ENCODE data around the gene UBR2.

Gene UBR2

DNA sequence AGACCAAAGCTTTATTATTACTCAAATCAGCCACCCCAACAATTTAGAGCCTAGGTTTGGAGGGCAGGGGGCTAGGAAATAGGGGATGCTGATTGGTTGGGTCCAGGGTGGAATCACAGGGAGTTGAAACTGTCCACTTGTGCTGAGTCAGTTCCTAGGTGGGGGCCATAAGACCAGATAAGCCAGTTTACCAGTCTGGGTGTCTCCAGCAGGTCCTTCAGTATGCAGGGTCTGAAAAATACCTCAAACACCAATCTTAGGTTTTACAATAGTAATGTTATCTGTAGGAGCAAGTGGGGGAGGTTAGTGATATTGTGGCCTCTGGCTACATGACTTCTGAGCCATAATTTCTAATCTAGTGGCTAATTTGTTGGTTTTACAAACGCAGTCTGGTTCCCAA lies 63.2 kb downstream of the UBR2 start:
- H3K4me1 ChIP-seq (ENCODE audit: control insufficient read depth, insufficient read depth, low read length), result no peaks in the 10 kb centered on the region
- no peak overlapping the region for H3K4me3 ChIP-seq (ENCODE audit: low read length)
- no peak overlapping the region for H3K4me2 ChIP-seq (ENCODE audit: low read length)
- H3K9me3 ChIP-seq (replicated peaks; ENCODE audit: low read length), result no peaks in the 10 kb centered on the region
- H3K9ac ChIP-seq (ENCODE audit: low read depth, low read length), result no peak overlapping the region
- no peaks in the 10 kb centered on the region for H3K27me3 ChIP-seq (ENCODE audit: control insufficient read depth, insufficient read depth, low read length)
- H3K36me3 ChIP-seq (ENCODE audit: insufficient read depth, low read length), result peaks cover 24% of the 10 kb centered on the region

DNA sequence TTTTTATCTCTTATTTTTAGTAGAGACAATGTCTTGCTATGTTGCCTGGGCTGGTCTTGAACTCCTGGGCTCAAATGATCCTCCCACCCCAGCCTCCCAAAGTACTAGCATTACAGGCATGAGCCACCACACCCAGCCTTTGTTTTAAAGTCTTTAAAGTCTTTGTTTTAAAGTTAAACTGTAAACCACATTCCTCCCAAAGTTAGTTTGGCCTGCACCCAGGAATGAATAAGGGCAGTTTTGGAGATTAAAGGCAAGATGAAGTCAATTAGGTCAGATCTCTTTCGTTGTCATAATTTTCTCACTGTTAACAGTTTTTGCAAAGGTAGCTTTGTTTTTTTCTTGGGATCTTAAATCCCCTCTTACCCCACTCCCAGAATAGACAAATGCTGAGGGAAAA lies 63.8 kb downstream of the UBR2 start:
- no peaks in the 10 kb centered on the region for H3K4me1 ChIP-seq (ENCODE audit: control insufficient read depth, insufficient read depth, low read length)
- H3K36me3 ChIP-seq (ENCODE audit: insufficient read depth, low read length), result peaks cover 27% of the 10 kb centered on the region
- H3K9ac ChIP-seq (ENCODE audit: low read depth, low read length), result no peak overlapping the region
- H3K4me3 ChIP-seq (ENCODE audit: low read length), result no peak overlapping the region
- no peaks in the 10 kb centered on the region for H3K9me3 ChIP-seq (replicated peaks; ENCODE audit: low read length)
- H3K4me2 ChIP-seq (ENCODE audit: low read length), result no peak overlapping the region
- H3K27me3 ChIP-seq (ENCODE audit: control insufficient read depth, insufficient read depth, low read length), result no peaks in the 10 kb centered on the region

GRCh38 chr6:42628604-42629003 lies 64.8 kb downstream of the UBR2 start:
- Histone ChIP-seq H3K36me3 (ENCODE audit: insufficient read depth, low read length) (peaks cover 31% of the 10 kb centered on the region), H3K4me3 (ENCODE audit: low read length) (no peak overlapping the region), H3K4me1 (ENCODE audit: control insufficient read depth, insufficient read depth, low read length) (no peaks in the 10 kb centered on the region)

DNA sequence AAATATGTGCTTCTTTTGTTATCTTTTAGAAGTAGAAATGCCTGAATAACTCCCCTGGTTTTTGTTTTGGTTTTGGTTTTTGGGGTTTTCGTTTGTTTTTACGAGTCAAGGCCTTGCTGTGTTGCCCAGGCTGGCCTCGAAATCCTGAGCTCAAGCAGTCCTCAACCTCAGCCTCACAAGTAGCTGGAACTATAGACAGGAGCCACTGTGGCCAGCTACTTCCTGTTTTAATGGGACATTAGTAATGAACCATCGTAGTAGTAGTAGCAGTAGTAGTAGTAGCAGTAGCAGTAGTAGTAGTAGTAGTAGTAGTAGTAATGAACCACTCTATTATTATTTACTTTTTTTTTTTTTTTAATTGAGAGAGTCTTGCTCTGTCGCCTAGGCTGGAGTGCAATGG lies 66.0 kb downstream of the UBR2 start:
- Histone ChIP-seq H3K4me3 (ENCODE audit: low read length) (no peak overlapping the region), H3K9me3 (replicated peaks; ENCODE audit: low read length) (no peaks in the 10 kb centered on the region), H3K9ac (ENCODE audit: low read depth, low read length) (no peak overlapping the region), H3K4me2 (ENCODE audit: low read length) (no peak overlapping the region), H3K4me1 (ENCODE audit: control insufficient read depth, insufficient read depth, low read length) (no peaks in the 10 kb centered on the region), H3K36me3 (ENCODE audit: insufficient read depth, low read length) (peaks cover 27% of the 10 kb centered on the region), H3K27me3 (ENCODE audit: control insufficient read depth, insufficient read depth, low read length) (no peaks in the 10 kb centered on the region)

More at GRCh38 chr6:42628604-42629003, 64.8 kb downstream of the UBR2 start:
- Histone ChIP-seq H3K4me2 (ENCODE audit: low read length) (no peak overlapping the region), H3K9ac (ENCODE audit: low read depth, low read length) (no peak overlapping the region), H3K9me3 (replicated peaks; ENCODE audit: low read length) (no peaks in the 10 kb centered on the region), H3K27me3 (ENCODE audit: control insufficient read depth, insufficient read depth, low read length) (no peaks in the 10 kb centered on the region)

DNA sequence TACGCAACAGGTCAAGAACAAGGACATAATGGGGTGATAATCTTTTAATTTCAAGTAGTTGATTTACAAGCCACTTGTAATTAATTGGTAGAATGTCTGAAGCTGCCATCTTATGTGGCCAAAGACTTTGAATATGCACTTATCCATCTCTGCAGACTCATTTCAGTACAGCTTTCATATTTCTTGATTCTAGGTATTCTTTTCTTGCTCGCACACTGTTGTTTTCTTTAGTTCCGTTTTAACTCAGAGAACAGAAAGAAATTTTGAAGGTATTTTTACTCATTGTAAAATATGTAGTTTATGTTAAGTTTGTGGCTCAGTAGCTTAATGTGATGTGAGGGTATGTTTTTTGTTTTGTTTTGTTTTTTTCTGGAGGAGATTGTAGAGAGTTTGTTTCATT lies 73.9 kb downstream of the UBR2 start:
- Histone ChIP-seq H3K9me3 (replicated peaks; ENCODE audit: low read length) (no peaks in the 10 kb centered on the region), H3K4me2 (ENCODE audit: low read length) (no peak overlapping the region), H3K27me3 (ENCODE audit: control insufficient read depth, insufficient read depth, low read length) (no peaks in the 10 kb centered on the region), H3K36me3 (ENCODE audit: insufficient read depth, low read length) (peaks cover 49% of the 10 kb centered on the region), H3K9ac (ENCODE audit: low read depth, low read length) (no peak overlapping the region), H3K4me1 (ENCODE audit: control insufficient read depth, insufficient read depth, low read length) (no peaks in the 10 kb centered on the region), H3K4me3 (ENCODE audit: low read length) (no peak overlapping the region)

DNA sequence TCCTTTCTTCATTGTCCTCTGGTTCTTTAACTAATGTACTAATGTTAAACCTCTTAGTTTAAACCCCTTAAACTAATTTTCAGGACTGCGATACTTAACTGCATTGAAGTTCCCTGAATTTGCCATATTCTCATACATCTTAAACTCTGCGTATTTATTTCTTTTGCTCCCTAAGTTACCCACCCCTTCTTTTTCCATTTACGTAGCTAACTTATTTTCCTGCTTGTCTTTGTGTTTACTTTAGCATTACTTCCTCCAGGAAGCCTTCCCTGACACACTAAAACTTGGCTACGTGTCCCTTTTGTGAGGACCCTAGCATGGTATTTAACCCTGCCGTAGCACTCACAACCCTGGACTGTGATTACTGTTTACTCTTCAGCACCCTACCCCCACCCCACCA lies 79.0 kb downstream of the UBR2 start:
- H3K4me3 ChIP-seq (ENCODE audit: low read length), result no peak overlapping the region
- no peak overlapping the region for H3K4me2 ChIP-seq (ENCODE audit: low read length)
- no peak overlapping the region for H3K9ac ChIP-seq (ENCODE audit: low read depth, low read length)
- H3K9me3 ChIP-seq (replicated peaks; ENCODE audit: low read length), result no peaks in the 10 kb centered on the region
- H3K36me3 ChIP-seq (ENCODE audit: insufficient read depth, low read length), result peaks cover 56% of the 10 kb centered on the region
- no peaks in the 10 kb centered on the region for H3K27me3 ChIP-seq (ENCODE audit: control insufficient read depth, insufficient read depth, low read length)
- H3K4me1 ChIP-seq (ENCODE audit: control insufficient read depth, insufficient read depth, low read length), result no peaks in the 10 kb centered on the region

- H3K4me3 ChIP-seq (ENCODE audit: low read length), result no peak overlapping the region
- H3K4me2 ChIP-seq (ENCODE audit: low read length), result no peak overlapping the region
- H3K27me3 ChIP-seq (ENCODE audit: control insufficient read depth, insufficient read depth, low read length), result no peaks in the 10 kb centered on the region
- no peak overlapping the region for H3K9ac ChIP-seq (ENCODE audit: low read depth, low read length)
- H3K36me3 ChIP-seq (ENCODE audit: insufficient read depth, low read length), result peaks cover 59% of the 10 kb centered on the region
- H3K4me1 ChIP-seq (ENCODE audit: control insufficient read depth, insufficient read depth, low read length), result no peaks in the 10 kb centered on the region
- no peaks in the 10 kb centered on the region for H3K9me3 ChIP-seq (replicated peaks; ENCODE audit: low read length)
Measured at GRCh38 chr6:42644211-42644610, 80.4 kb downstream of the UBR2 start.

DNA sequence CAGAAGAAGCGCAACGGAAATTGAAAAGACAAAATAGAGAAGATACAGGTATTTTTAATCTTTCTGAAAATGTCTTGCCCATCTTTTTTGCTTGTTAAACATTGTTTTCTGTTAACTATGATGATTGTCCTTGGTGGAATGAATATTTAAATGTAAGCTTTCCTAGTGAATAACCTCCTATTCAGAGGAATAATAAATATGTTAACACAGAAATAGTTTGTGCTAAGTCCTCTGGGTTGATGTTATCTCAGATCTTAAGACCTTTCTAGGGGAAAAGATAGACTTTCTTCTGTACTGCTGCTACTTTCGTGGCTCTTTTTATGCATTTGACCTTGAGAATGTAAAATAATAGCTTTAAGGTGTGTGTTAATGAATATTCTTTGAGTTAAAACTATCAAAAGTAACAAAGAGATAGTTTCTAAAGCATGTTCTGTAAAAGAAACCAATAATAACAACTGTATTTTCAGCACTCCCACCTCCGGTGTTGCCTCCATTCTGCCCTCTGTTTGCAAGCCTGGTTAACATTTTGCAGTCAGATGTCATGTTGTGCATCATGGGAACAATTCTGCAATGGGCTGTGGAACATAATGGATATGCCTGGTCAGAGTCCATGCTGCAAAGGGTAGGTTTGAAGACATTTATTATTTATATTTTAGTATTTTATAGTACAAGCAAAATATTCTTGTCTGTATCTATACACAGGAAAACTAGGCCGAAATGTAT lies 88.4 kb downstream of the UBR2 start:
- H3K36me3 ChIP-seq (ENCODE audit: insufficient read depth, low read length), result peaks cover 53% of the 10 kb centered on the region
- H3K4me2 ChIP-seq (ENCODE audit: low read length), result no peak overlapping the region
- H3K27me3 ChIP-seq (ENCODE audit: control insufficient read depth, insufficient read depth, low read length), result no peaks in the 10 kb centered on the region
- H3K9ac ChIP-seq (ENCODE audit: low read depth, low read length), result no peak overlapping the region
- no peaks in the 10 kb centered on the region for H3K4me1 ChIP-seq (ENCODE audit: control insufficient read depth, insufficient read depth, low read length)
- no peak overlapping the region for H3K4me3 ChIP-seq (ENCODE audit: low read length)
- H3K9me3 ChIP-seq (replicated peaks; ENCODE audit: low read length), result no peaks in the 10 kb centered on the region

- Histone ChIP-seq H3K4me2 (ENCODE audit: low read length) (no peak overlapping the region), H3K9ac (ENCODE audit: low read depth, low read length) (no peak overlapping the region), H3K27me3 (ENCODE audit: control insufficient read depth, insufficient read depth, low read length) (no peaks in the 10 kb centered on the region), H3K4me3 (ENCODE audit: low read length) (no peak overlapping the region), H3K36me3 (ENCODE audit: insufficient read depth, low read length) (peaks cover 56% of the 10 kb centered on the region), H3K9me3 (replicated peaks; ENCODE audit: low read length) (no peaks in the 10 kb centered on the region), H3K4me1 (ENCODE audit: control insufficient read depth, insufficient read depth, low read length) (no peaks in the 10 kb centered on the region)
Measured at GRCh38 chr6:42653851-42654250, 90.0 kb downstream of the UBR2 start.

DNA sequence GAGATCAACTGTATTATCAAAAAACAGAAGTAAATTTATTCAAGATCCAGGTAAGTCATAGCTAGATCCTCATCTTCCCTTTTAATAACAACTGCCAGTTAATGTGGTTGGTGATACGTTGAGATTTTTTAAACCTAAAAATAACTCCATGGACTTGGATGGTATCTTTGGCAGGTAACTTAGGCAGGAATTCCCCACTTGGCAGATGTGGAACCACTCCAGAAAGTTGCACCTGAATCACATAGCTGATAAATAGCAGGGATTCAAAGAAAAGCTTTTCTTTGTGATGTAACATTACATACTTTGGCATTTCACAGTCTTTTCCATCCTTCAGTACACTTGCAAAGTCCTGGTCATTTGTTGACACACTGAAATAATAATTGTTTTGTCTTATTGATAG lies 96.0 kb downstream of the UBR2 start:
- Histone ChIP-seq H3K4me3 (ENCODE audit: low read length) (no peak overlapping the region), H3K4me2 (ENCODE audit: low read length) (no peak overlapping the region), H3K36me3 (ENCODE audit: insufficient read depth, low read length) (peaks cover 58% of the 10 kb centered on the region), H3K4me1 (ENCODE audit: control insufficient read depth, insufficient read depth, low read length) (no peaks in the 10 kb centered on the region), H3K27me3 (ENCODE audit: control insufficient read depth, insufficient read depth, low read length) (no peaks in the 10 kb centered on the region), H3K9ac (ENCODE audit: low read depth, low read length) (no peak overlapping the region), H3K9me3 (replicated peaks; ENCODE audit: low read length) (no peaks in the 10 kb centered on the region)

DNA sequence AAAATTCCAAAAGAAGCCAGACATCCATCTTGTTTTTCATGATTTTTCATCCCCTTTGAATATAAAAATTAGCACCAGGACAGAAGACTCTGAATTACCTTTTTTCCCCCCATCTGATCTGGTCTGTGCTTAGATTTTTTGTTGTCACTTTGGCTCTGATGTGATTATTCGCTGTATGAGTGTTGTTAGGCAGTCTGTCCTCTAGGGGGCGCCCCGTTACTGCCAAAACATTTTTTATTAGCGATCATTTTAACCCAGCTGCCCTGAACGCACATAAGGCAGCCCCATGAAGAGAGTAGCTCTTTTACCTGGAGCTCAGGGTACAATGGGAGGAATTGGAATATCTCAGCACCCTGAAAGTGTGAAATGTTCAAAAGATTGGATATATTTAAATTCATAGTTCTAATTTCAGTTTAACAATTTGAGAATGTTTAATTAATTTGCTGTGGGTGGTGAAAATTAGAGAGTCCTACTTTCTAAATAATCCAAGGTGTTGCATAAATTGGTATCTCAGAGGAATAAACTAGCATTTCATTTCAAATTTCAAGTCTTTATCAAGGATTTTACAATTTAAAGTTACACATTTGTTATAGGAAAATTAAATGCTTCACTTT lies 97.8 kb downstream of the UBR2 start:
- no peak overlapping the region for H3K4me2 ChIP-seq (ENCODE audit: low read length)
- H3K36me3 ChIP-seq (ENCODE audit: insufficient read depth, low read length), result peaks cover 64% of the 10 kb centered on the region
- no peak overlapping the region for H3K9ac ChIP-seq (ENCODE audit: low read depth, low read length)
- H3K4me1 ChIP-seq (ENCODE audit: control insufficient read depth, insufficient read depth, low read length), result no peaks in the 10 kb centered on the region
- no peak overlapping the region for H3K4me3 ChIP-seq (ENCODE audit: low read length)
- no peaks in the 10 kb centered on the region for H3K9me3 ChIP-seq (replicated peaks; ENCODE audit: low read length)
- H3K27me3 ChIP-seq (ENCODE audit: control insufficient read depth, insufficient read depth, low read length), result no peaks in the 10 kb centered on the region

- H3K36me3 ChIP-seq (ENCODE audit: insufficient read depth, low read length), result peaks cover 60% of the 10 kb centered on the region
- H3K9me3 ChIP-seq (replicated peaks; ENCODE audit: low read length), result no peaks in the 10 kb centered on the region
- H3K27me3 ChIP-seq (ENCODE audit: control insufficient read depth, insufficient read depth, low read length), result no peaks in the 10 kb centered on the region
- H3K4me2 ChIP-seq (ENCODE audit: low read length), result no peak overlapping the region
- no peak overlapping the region for H3K9ac ChIP-seq (ENCODE audit: low read depth, low read length)
- no peaks in the 10 kb centered on the region for H3K4me1 ChIP-seq (ENCODE audit: control insufficient read depth, insufficient read depth, low read length)
- H3K4me3 ChIP-seq (ENCODE audit: low read length), result no peak overlapping the region
Measured at GRCh38 chr6:42664718-42665117, 100.9 kb downstream of the UBR2 start.
